Posterior vena cava (tissue), 2 donors: ENCODE results near the gene PCK2. TPM values are rescaled to one million over a fixed set of nuclear protein-coding genes. Genes with fewer than 3 reads are reported as not detected.

Experiments used
- DNase-seq: peaks from one replicate; pipeline ENCODE4 v3.0.0-alpha.2; 2020; ENCODE audit warnings: low spot score
- intact Hi-C, 2 donors: fragments of 100-400 bp; cut with DNase I; formaldehyde crosslinking; loops; one replicate each; pipeline versions ENCODE4 v1.14.1 to v1.14.2; 2022 to 2023
- total RNA-seq, 2 donors: library from RNA; stranded (reverse); fragmentation: NEBNext Ultra II Directional; extraction: Animal tissue kit (Norgen Biotek cat#: 25700); gene quantifications; one replicate each; pipeline ENCODE4 v1.2.1, GENCODE V29; 2021
- donor health status: DM: yes; HTN: yes; CAD: no.
- donor health status: DM: yes; HTN: yes; CAD: no.

Gene PCK2
- total RNA-seq, 2 donors from 2014 or later: 18.8 to 27.4 TPM

DNA sequence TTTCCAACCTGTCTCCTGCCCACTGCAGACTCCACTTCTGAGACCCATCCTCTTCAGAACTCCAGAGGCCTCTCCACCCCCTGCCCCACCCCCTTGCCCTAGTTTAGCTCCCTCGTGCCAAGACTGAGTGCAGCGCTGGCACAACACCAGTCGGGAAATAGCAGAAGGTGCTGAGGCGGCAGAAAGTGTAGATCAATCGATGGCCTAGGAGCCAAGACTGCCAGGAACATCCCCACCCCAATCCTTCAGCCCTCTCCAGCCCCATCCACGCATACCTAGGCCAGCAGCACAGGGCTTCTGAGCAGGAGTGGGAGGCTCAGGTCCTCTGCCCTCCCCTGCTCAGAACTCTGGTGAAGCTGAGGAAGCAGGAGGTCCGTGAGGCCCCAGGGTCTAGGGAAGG lies 21.7 kb upstream of the PCK2 start:
- no peak for DNase-seq
- intact Hi-C loops: no loop called here

- no peak for DNase-seq
- intact Hi-C loops: no loop called here
Observed at GRCh38 chr14:24072881-24073877, 20.9 kb upstream of the PCK2 start.

DNA sequence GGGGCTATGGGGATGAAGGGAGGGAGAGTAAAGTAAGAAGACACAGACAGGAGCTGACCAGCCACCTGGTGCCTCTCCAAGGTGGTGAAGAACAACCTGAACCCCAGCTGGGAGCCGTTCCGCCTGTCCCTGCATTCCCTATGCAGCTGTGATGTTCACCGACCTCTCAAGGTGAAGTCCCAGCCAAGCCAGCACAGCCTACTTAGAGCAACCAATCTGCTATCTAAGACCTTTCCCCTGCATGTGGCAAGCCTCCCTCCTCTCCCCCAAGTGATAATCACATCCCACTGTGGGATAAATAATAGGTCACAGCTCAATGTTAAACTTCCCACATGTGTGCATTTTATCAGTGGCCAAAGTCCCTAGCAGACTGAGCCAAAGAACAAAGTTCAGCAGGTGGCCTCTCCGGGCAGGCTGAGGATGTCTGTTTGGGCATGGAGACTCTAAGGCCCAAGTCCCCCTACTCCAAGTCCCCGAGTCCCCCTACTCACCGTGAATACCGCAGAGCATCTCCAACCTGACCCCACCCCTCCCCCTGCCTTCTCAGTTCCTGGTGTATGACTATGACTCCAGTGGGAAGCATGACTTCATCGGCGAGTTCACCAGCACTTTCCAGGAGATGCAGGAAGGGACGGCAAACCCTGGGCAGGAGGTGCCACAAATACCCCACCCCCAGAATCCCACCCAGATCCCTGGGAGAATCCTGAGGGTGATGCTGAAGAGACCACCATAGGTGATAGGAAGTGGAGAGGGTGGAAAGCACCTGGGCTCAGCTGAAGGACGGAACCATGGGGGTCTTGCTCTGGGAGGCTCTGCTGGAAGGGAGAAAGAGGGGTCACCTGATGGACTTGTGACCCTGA lies 19.3 kb upstream of the PCK2 start:
- intact Hi-C loops: no loop called here
- DNase-seq: no peak

DNA sequence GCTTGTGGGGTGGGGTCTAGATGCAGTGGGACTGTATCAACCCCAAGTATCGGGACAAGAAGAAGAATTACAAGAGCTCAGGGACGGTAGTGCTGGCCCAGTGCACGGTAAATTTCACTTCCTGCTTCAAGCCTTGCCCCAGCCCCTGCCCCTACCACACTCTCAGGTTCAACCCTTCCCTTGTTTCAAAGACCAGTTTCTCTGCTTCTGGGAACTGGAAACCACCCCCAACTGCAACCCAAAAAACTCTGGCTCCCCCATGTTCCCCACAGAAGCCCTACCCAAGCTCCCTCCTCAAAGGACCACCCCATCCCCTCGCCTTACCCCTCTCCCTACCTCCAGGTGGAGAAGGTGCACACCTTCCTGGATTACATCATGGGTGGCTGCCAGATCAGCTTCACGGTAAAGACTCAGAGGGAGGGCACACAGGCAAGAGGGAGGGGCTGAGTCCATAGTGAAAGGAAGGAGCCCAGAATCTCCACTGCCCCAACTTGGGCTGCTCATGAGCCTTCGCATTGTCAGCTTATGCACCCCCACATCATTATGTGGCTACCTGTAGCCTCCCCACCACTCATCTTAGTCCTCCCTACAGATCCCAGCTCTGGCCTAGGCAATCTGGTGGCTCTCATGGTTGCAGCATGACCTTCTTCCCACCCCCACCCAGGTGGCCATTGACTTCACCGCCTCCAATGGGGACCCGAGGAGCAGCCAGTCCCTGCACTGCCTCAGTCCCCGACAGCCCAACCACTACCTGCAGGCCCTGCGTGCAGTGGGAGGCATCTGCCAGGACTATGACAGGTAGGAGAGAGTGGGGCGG lies 18.4 kb upstream of the PCK2 start:
- intact Hi-C loops: no loop called here
- DNase-seq: no peak

GRCh38 chr14:24076302-24076601 lies 17.9 kb upstream of the PCK2 start:
- intact Hi-C loops: no loop called here
- DNase-seq: no peak

DNA sequence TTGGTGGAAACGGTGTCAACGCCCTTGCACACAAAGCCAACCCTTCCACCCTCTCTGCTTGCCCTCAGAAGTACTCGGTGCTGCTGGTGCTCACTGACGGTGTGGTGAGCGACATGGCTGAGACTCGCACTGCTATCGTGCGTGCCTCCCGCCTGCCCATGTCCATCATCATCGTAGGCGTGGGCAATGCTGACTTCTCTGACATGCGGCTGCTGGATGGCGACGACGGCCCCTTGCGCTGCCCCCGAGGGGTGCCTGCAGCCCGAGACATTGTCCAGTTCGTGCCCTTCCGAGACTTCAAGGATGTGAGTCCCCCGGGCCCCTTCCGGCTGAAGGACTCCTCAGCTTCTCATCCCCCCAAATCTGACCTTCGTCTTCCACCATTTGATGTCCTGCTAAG lies 17.0 kb upstream of the PCK2 start:
- intact Hi-C loops: no loop called here
- no peak for DNase-seq

- no peak for DNase-seq
Observed at GRCh38 chr14:24078146-24078545, 16.0 kb upstream of the PCK2 start.

DNA sequence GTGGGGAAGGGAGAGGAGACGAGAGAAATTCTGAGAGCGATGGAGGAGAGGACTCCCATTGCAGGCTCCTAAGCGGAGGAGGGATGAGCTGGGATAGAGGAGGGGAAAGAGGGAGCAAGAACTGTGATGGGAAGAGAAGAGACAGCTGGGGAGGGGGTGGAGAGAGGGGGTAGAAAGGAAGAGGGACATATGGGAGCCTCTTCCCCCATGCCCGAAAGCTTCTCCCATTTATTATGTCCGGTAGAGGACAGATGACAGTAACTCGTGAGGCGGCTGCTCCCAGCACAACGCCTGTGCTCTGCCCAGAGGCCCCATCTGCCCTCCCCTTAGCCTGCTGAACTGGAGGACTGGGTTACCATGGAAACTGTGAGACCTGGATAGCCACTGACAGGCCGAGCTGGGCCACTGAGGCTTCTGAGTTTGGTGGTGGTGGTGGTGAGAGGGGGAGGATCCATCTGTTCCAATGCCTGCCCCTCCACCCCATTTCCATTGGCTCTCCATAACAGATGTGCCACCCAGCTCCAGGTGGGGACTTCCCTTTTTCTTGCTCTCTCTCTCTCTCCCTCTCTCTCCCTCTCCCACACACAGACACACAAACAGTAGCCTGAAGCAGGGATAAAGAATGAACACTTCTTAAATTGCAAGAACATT lies 14.5 kb upstream of the PCK2 start:
- intact Hi-C loops: no loop called here

More at GRCh38 chr14:24078146-24078545, 16.0 kb upstream of the PCK2 start:
- intact Hi-C loops: no loop called here

DNA sequence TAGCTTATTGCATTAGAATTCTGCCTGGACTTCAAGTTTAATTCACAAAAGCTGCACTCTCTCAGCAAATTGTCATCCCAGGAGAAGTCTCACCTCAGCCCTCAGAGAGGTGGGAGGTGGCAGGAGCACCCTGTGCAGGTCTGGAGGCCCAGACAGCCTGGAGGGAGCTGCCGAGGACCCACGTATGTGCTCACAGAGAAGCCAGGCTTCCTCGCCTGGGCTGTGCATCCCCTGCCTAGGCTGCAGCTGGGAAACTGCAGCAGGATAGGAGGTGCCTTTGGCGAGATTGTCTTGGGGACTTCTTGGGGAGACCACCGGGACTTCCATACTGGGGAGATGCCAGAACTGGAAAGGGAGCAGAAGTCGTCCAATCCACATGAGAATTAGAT lies 14.0 kb upstream of the PCK2 start:
- intact Hi-C loops: no loop called here
- no peak for DNase-seq

More for the DNA sequence above, 14.5 kb upstream of the PCK2 start:
- no peak for DNase-seq

DNA sequence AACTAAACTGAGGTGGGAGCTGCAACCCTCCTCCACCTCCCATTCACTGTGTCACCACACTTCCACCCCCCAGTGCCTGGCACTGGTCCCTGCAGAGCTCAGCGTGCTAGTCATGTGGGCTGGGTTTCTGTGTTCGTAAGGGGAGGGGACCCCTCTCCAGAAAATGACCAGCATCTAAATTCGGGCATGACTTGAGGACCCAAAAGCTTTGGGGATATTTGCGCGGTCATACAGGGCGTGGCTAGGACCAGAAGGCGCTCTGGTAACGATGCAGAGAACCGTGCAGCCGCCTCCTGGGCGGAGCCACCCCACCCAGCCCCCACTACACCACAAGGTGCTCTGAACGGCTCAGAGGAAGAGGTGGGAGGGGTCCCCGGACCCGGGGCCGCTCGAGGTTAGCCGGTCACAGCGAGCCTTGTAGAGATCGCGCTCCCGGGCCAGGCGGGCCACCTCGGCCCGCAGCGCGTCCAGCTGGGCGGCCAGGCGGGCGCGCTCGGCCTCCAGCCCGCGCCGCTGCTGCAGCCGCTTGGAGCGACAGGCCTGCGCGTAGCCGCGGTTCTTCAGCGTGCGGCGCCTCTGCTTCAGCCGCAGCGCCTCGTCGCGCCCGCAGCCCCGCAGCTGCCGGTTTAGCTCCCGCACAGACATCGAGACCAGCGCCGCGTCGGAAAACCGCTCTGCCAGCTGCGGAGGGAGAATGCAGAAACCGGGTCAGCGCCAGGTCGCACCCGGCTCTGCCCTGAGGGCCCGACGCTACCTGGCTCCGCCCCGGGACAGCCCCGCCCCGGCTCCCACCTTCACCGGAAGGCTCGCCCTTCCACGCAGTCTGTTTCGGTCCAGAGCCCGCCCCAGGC lies 13.0 kb upstream of the PCK2 start:
- intact Hi-C loops: no loop called here
- no peak for DNase-seq

DNA sequence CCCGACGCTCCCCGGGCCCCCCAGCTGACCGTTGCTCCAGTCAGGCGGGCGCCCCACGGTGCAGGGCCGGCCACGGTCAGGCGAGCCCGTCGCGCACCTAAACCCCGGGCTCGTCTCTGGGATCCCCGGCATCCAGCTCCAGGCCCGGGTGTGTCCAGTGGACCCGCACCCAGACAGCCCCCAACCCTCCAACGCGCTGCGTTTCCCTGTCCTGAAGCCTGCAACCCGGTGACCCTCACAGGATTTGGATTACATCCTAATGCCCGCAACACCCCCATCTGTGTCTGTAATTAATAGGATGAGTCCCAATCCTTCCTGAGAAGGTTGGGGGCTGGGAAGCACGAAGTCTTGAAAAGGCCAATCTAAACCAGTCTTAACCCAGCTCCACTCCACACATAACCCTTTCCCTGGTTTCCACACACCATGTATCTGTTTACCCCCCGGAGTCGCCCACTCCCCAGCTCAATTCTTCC lies 12.3 kb upstream of the PCK2 start:
- intact Hi-C loops: no loop called here
- no peak for DNase-seq

- no peak for DNase-seq
- intact Hi-C loops: no loop called here
Observed at GRCh38 chr14:24082411-24083080, 11.6 kb upstream of the PCK2 start.

DNA sequence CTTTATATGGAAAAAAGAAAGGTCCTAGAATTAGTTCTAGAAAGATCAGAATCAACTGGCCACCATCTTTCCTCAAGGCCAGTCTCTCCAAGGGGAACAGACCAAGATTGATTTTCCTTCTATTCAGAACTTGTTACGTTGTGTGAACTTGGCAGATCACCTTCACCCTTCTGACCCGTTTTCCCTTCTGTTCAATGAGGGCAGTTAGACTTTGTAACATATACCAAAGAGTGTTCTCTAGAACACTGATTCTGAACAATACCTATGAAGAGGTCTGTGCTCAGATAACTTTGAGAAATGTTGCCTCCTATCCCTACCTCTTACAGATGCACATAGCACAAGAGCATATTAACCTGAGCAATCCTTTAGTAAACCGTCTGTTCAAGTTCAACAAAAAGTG lies 10.6 kb upstream of the PCK2 start:
- no peak for DNase-seq
- intact Hi-C loops: no loop called here

GRCh38 chr14:24084440-24084839 lies 9.7 kb upstream of the PCK2 start:
- intact Hi-C loops: no loop called here
- DNase-seq: no peak

GRCh38 chr14:24085215-24085614 lies 8.9 kb upstream of the PCK2 start:
- no peak for DNase-seq

GRCh38 chr14:24086193-24086955 lies 7.7 kb upstream of the PCK2 start:
- DNase-seq: no peak
- intact Hi-C loops: no loop called here

More at GRCh38 chr14:24085215-24085614, 8.9 kb upstream of the PCK2 start:
- intact Hi-C loops: no loop called here

DNA sequence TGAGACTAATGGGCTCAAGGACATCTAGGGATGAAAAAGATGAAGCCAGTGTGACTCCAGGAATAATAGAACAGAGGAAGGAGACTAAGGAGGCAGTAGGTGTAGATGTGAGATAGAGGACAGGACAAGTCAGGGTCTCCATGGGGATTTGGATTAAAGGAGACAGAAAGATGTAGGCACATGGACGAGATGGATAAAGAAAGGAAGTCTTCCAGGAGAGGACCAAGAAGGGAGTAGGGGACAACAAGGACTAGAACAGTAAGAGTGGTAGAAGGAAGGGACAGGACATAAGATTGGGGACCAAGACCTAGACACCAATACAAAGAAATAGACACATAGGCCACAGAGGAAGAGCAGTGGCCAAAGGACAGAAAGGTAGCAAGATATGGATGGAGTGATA lies 7.1 kb upstream of the PCK2 start:
- intact Hi-C loops: no loop called here

More for the DNA sequence above, 7.1 kb upstream of the PCK2 start:
- DNase-seq: no peak
